ENCODE measurements around the gene ONECUT3. TPM values are rescaled to one million over a fixed set of nuclear protein-coding genes. Genes with fewer than 3 reads are reported as not detected.
A peak's percentile ranks its signal among the peaks of the same experiment; 100 is the strongest.

Gene ONECUT3
- total RNA-seq, 2 experiments from 2014 or later, result not detected

DNA sequence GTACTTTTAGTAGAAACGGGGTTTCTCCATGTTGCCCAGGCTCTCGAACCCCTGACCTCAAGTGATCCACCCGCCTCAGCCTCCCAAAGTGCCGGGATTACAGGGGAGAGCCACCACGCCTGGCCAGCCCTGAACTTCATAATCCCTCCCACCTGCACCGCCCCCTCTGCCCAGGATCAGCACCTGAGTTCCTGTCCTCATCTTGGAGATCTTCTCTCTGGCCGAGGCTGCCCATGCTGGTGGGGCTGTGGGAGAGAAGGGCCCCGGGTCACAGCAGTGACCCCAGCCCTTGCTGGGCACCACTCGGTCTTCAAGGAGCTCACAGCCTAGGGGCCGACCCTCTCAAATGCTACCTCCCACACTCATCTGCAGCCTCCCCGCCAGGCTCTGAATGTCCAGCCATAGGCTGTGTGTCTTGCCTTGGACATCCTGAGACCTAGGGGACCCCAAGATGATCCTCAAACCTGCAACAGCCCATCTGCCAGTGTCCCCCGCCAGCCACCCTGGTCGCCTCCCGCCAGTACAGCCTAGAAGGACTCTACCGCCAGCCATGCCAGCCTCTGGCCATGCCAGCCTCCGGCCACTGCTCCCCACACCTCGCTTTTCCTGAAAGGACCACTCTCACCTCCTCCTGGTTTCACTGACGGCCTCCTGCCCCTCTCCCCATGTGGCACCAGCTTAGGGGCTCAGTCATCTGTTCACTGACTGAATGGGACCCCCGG lies 57.3 kb downstream of the ONECUT3 start:
- TF ChIP-seq CTCF (IDR thresholded peaks at IDR 0.05), result no peak
- Mint-ChIP-seq H3K9me3 (no peaks in the 10 kb centered on the region), H3K4me3 (peak overlapping the region; percentile 21), H3K27ac (no peak overlapping the region), H3K27me3 (no peaks in the 10 kb centered on the region), H3K36me3 (ENCODE audit: low read depth) (peaks cover 3% of the 10 kb centered on the region), H3K4me1 (ENCODE audit: low read depth) (peaks cover 15% of the 10 kb centered on the region)
- DNase-seq (no peak), ATAC-seq (no peak)
- intact Hi-C loops (cut with micrococcal nuclease), result no loop called here
- CTCF ChIA-PET, result interaction anchor here (1.0 to 1.6 kb wide), 3 partner anchors 15 to 25 kb away, joined by 3 to 6 read pairs (median 5); no protein-coding TSS in a partner anchor
- POLR2A ChIA-PET, result no interaction called here

DNA sequence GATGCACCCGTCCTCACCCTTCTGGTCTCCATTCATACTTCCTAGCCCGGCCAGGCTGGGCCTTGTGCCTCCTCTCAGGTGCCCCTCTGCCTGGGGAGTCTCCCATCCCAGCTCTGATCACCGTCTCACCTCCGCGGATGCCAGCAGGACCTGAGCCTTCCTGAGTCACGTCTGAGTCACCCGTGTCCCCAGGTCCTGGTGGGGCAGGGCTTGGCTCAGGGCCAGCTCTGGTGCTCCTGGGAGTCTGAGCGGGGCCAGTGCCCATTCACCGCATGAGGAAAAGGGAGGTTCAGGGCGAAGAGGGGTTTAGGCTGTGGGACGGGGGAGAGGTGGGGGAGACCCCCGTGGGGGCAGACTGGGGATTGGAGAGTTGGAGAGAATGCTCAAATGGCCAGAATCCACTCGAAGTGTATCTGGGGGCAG lies 58.2 kb downstream of the ONECUT3 start:
- ATAC-seq (no peak), DNase-seq (peak; percentile 66)
- peaks cover 15% of the 10 kb centered on the region for H3K4me1 Mint-ChIP-seq (ENCODE audit: low read depth)
- POLR2A ChIA-PET, result interaction anchor here (1.0 kb wide), 1 partner anchor 10 kb away, joined by 7 read pairs; no protein-coding TSS in a partner anchor
- peaks cover 3% of the 10 kb centered on the region for H3K36me3 Mint-ChIP-seq (ENCODE audit: low read depth)
- H3K27ac Mint-ChIP-seq, result peak overlapping the region; percentile 37
- CTCF ChIA-PET, result interaction anchor here (1.1 to 1.6 kb wide), 2 partner anchors 15 to 26 kb away, joined by 3 to 6 read pairs; no protein-coding TSS in a partner anchor
- no peak for TF ChIP-seq CTCF (IDR thresholded peaks at IDR 0.05)
- intact Hi-C loops (cut with micrococcal nuclease), result no loop called here
- peak overlapping the region; percentile 63 for H3K4me3 Mint-ChIP-seq
- H3K27me3 Mint-ChIP-seq, result no peaks in the 10 kb centered on the region
- H3K9me3 Mint-ChIP-seq, result no peaks in the 10 kb centered on the region

DNA sequence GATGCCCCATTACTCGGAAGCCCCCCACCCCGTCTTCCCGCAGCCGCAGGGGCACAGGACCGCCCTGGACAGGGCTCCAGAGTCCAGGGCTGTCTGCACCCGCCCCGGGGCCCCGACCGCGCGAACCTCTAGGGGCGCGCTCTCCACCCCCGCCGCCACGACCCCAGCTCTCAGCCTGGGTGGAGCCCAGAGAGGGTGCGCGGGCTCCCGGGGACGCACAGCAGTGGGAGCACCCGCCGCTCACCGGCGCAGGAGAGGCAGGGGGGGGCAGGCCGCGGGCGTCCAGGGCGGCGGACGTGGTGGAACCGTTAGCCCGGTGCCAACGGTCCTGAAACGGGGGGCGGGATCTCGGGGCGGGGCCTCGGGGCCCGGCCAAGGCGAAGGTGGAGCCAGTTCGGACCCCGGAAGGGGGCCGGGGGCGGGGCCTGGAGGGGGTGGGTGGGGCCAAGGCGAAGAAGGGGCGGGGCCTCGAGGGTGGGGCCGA lies 58.7 kb downstream of the ONECUT3 start, which contains the start of gene ATP8B3:
Gene ATP8B3, minus strand, starts transcription at position 335 of the 484 bp plus-strand sequence. CDS start 540 bp downstream, outside the sequence.
- intact Hi-C loops (cut with micrococcal nuclease), result no loop called here
- ChIA-PET CTCF (interaction anchor here (1.1 to 1.6 kb wide), 2 partner anchors 14 to 26 kb away, joined by 3 to 6 read pairs; no protein-coding TSS in a partner anchor), POLR2A (interaction anchor here (1.0 kb wide), 1 partner anchor 11 kb away, joined by 7 read pairs; no protein-coding TSS in a partner anchor)
- H3K9me3 Mint-ChIP-seq, result no peaks in the 10 kb centered on the region
- H3K4me1 Mint-ChIP-seq (ENCODE audit: low read depth), result peaks cover 15% of the 10 kb centered on the region
- peak within 1 kb of the TSS; percentile 82 for H3K27ac Mint-ChIP-seq
- DNase-seq (no peak), ATAC-seq (peak; percentile 21)
- no peaks in the 10 kb centered on the region for H3K27me3 Mint-ChIP-seq
- peak within 1 kb of the TSS; percentile 81 for H3K4me3 Mint-ChIP-seq
- peaks cover 3% of the 10 kb centered on the region for H3K36me3 Mint-ChIP-seq (ENCODE audit: low read depth)
- peak; percentile 10 for TF ChIP-seq CTCF (IDR thresholded peaks at IDR 0.05)

DNA sequence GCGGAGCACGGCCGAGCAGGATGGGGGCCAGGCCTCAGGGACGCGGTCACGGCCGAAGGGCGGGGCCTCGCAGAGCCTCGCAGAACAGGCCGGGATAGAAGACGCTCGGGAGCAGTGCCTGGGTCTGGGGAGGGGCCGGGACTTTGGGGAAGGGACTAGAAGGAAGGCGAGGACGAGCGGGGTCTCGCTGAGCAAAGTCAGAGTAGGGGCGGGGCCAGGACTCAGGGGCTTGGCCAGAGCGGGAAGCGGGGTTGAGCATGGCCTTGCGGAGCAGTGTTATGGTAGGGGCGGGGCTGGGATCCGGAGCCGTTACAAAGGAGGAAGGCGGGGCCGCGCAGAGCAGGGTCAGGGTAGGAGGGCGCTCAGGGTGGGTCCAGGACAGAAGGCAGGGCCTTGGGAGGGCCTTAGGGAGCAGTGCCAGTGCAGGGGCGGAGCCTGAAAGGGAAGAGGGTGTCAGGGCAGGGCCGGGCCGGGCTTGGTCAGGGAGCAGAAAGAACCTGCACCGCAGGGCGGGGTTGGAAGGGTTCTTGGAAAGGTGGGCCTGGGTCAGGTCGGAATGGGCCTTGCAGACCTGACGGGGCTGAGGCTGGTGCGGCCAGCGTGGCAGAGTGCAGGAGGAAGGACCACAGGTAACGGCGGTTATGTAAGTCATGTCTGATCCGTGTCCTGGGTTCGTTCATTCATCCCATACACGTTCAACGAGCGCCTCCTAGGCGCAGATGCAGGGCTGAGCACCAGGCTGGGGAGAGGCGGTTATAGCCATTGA lies 59.3 kb downstream of the ONECUT3 start:
- peak; percentile 78 for TF ChIP-seq CTCF (IDR thresholded peaks at IDR 0.05)
- intact Hi-C loops (cut with micrococcal nuclease), result no loop called here
- peak; percentile 89 for ATAC-seq
- peaks cover 3% of the 10 kb centered on the region for H3K36me3 Mint-ChIP-seq (ENCODE audit: low read depth)
- POLR2A ChIA-PET, result interaction anchor here (0.6 kb wide), 1 partner anchor 45 kb away, joined by 3 read pairs; no protein-coding TSS in a partner anchor
- no peaks in the 10 kb centered on the region for H3K9me3 Mint-ChIP-seq
- peak overlapping the region; percentile 82 for H3K27ac Mint-ChIP-seq
- peak; percentile 96 for DNase-seq
- H3K4me1 Mint-ChIP-seq (ENCODE audit: low read depth), result peaks cover 15% of the 10 kb centered on the region
- H3K4me3 Mint-ChIP-seq, result peak overlapping the region; percentile 81
- no peaks in the 10 kb centered on the region for H3K27me3 Mint-ChIP-seq
- CTCF ChIA-PET, result interaction anchor here (1.3 to 1.6 kb wide), 2 partner anchors 13 to 14 kb away, joined by 3 to 6 read pairs; no protein-coding TSS in a partner anchor
